ENCODE data around the gene HDAC8. TPM values are rescaled to one million over a fixed set of nuclear protein-coding genes. Genes with fewer than 3 reads are reported as not detected.
"Not testable (repeated sequence)": the region's sequence is repeated elsewhere in the genome, so short reads cannot be mapped to it uniquely, and the experiment has no call there.

The HDAC8 gene
- total RNA-seq, 1 experiment from 2014 or later = 26.7 TPM

DNA sequence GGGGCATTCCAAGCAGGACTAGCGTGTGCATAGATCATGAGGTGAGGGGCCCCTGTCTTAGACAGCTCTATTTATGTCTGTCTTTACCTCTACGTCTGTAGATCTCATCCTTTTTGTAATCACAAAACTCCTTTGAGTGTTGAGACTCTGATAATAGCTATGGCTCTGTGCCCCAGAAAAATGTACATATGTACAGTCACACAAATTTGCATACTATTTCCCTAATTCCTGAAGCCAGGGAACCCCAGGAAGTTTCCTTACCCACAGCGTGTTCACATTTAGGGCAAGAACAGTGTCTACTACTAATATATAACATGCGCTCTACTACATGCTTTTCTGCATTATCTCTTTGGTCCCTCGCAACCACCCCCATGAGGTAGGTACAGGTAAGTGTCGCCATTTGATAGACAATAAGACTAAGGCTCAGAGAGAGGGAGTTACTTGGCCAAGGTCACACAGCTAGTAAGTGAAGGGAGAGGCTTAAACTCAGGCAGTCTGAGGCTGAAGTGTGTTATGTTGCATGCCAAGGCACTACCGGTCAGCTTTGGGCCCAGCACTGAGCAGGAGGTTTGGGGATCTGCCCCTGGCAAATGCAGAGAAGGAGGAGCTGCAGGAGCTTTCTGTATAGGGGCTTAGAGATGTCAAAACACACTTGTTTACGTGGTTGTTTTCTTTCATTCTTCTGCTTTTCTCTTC lies 245.9 kb downstream of the HDAC8 start:
- intact Hi-C loops (cut with micrococcal nuclease) = no loop called here
- TF ChIP-seq, protein P1, sequence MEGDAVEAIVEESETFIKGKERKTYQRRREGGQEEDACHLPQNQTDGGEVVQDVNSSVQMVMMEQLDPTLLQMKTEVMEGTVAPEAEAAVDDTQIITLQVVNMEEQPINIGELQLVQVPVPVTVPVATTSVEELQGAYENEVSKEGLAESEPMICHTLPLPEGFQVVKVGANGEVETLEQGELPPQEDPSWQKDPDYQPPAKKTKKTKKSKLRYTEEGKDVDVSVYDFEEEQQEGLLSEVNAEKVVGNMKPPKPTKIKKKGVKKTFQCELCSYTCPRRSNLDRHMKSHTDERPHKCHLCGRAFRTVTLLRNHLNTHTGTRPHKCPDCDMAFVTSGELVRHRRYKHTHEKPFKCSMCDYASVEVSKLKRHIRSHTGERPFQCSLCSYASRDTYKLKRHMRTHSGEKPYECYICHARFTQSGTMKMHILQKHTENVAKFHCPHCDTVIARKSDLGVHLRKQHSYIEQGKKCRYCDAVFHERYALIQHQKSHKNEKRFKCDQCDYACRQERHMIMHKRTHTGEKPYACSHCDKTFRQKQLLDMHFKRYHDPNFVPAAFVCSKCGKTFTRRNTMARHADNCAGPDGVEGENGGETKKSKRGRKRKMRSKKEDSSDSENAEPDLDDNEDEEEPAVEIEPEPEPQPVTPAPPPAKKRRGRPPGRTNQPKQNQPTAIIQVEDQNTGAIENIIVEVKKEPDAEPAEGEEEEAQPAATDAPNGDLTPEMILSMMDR (IDR thresholded peaks at IDR 0.05; ENCODE audit: unreplicated experiment) = no peak
- Mint-ChIP-seq H3K36me3 (ENCODE audit: insufficient read depth, unreplicated experiment) (peaks cover 13% of the 10 kb centered on the region), H3K27me3 (ENCODE audit: insufficient read depth, unreplicated experiment) (peaks cover 70% of the 10 kb centered on the region), H3K4me3 (ENCODE audit: unreplicated experiment) (no peak overlapping the region), H3K27ac (ENCODE audit: low read depth, unreplicated experiment) (no peak overlapping the region), H3K4me1 (ENCODE audit: insufficient read depth, unreplicated experiment) (no peaks in the 10 kb centered on the region), H3K9me3 (ENCODE audit: unreplicated experiment) (no peaks in the 10 kb centered on the region)
- ChIA-PET CTCF (interaction anchor here (0.5 kb wide), 1 partner anchor 384 kb away, joined by 3 read pairs; no protein-coding TSS in a partner anchor), POLR2A (no interaction called here)
- DNase-seq (ENCODE audit: unreplicated experiment) = no peak
- BruUV-seq (replicated peaks) = no TSS peak

DNA sequence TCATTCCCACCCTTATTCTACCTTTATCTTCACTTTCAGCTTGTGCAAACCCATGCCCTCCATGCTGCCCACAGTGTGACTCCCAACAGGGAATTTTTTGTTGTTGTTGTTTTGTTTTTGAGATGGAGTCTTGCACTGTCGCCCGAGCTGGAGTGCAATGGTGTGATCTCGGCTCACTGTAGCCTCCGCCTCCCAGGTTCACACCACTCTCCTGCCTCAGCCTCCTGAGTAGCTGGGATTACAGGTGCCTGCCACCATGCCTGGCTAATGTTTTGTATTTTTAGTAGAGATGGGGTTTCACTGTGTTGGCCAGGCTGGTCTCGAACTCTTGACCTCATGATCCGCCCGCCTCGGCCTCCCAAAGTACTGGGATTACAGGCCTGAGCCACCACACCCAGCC lies 253.0 kb downstream of the HDAC8 start:
- BruUV-seq (replicated peaks); H3K4me3 Mint-ChIP-seq (ENCODE audit: unreplicated experiment); H3K36me3 Mint-ChIP-seq (ENCODE audit: insufficient read depth, unreplicated experiment); H3K27ac Mint-ChIP-seq (ENCODE audit: low read depth, unreplicated experiment); H3K4me1 Mint-ChIP-seq (ENCODE audit: insufficient read depth, unreplicated experiment); DNase-seq (ENCODE audit: unreplicated experiment); intact Hi-C loops (cut with micrococcal nuclease); H3K9me3 Mint-ChIP-seq (ENCODE audit: unreplicated experiment): not testable (repeated sequence)
- CTCF ChIA-PET = interaction anchor here (0.6 to 0.9 kb wide), 3 partner anchors 16 to 73 kb away, joined by 3 to 4 read pairs (median 4); no protein-coding TSS in a partner anchor
- POLR2A ChIA-PET = interaction anchor here (0.8 kb wide), 1 partner anchor 143 kb away, joined by 3 read pairs; no protein-coding TSS in a partner anchor
- peaks cover 77% of the 10 kb centered on the region for H3K27me3 Mint-ChIP-seq (ENCODE audit: insufficient read depth, unreplicated experiment)

DNA sequence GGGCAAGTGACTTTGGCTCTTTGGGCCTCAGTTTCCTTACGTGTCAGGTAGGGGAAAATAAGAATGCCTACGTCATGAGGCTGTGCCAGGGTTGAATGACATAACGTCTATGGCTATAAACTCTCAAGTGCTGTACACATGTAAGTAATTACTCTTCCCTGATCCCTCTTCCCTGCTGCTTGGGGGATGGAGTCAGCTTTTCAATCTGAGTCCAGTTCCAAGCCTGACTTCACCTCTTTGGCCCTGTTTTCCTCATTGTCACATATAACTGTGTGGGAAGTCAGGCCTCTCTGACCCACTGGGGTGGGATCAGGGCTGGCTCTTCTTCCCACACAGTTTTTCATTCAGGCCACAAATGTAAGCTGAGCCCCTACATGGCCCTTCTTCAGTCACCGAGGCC lies 255.5 kb downstream of the HDAC8 start:
- Mint-ChIP-seq H3K9me3 (ENCODE audit: unreplicated experiment) (no peaks in the 10 kb centered on the region), H3K36me3 (ENCODE audit: insufficient read depth, unreplicated experiment) (no peaks in the 10 kb centered on the region), H3K27me3 (ENCODE audit: insufficient read depth, unreplicated experiment) (peaks cover 72% of the 10 kb centered on the region), H3K27ac (ENCODE audit: low read depth, unreplicated experiment) (no peak overlapping the region), H3K4me1 (ENCODE audit: insufficient read depth, unreplicated experiment) (peaks cover 6% of the 10 kb centered on the region), H3K4me3 (ENCODE audit: unreplicated experiment) (no peak overlapping the region)
- intact Hi-C loops (cut with micrococcal nuclease) = no loop called here
- TF ChIP-seq, protein P1 (IDR thresholded peaks at IDR 0.05; ENCODE audit: unreplicated experiment) = no peak
- CTCF ChIA-PET = interaction anchor here (0.6 to 1.0 kb wide), 2 partner anchors 40 to 254 kb away, joined by 3 to 4 read pairs; partner anchors contain the start of gene RPS4X
- POLR2A ChIA-PET = interaction anchor here (0.7 kb wide), 1 partner anchor 508 kb away, joined by 3 read pairs; no protein-coding TSS in a partner anchor
- BruUV-seq (replicated peaks) = no TSS peak
- DNase-seq (ENCODE audit: unreplicated experiment) = no peak

DNA sequence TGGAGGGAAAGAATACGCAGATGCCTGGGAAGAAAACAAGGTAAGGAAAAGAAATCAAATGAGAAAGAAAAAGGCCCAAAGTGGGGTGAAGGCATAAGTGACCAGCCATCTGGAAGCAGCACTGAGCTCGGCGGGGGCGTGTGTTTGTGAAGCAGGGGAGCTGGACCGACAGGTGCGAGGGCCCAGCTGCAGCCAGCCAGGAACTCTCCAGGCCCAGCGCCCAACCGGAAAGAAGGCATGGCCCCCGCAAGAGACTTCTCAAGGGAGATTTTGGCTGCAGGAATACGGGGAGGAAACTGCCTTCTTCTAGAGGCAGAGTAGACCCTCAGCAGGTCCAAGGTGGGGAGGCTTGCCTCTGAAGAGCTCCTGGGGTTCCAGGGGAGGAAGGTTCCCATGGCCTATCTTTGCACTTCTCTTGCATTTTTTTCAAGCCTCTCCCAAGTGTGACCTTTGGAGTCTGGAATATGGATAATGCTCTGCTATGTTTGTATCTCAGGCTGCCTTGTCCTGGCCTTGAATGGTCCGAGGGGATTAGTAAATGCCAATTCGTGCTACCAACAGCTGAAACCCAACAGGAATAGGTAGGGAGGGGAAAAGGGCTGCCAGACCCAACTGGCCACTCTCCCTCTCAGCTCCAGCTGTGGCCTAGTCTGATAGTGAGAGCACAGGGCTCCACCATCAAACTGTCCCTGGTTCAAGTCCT lies 256.1 kb downstream of the HDAC8 start:
- Mint-ChIP-seq H3K9me3 (ENCODE audit: unreplicated experiment) (no peaks in the 10 kb centered on the region), H3K36me3 (ENCODE audit: insufficient read depth, unreplicated experiment) (no peaks in the 10 kb centered on the region), H3K4me1 (ENCODE audit: insufficient read depth, unreplicated experiment) (peaks cover 6% of the 10 kb centered on the region), H3K27me3 (ENCODE audit: insufficient read depth, unreplicated experiment) (peaks cover 68% of the 10 kb centered on the region), H3K27ac (ENCODE audit: low read depth, unreplicated experiment) (no peak overlapping the region), H3K4me3 (ENCODE audit: unreplicated experiment) (no peak overlapping the region)
- intact Hi-C loops (cut with micrococcal nuclease) = no loop called here
- CTCF ChIA-PET = interaction anchor here (0.6 to 1.0 kb wide), 2 partner anchors 40 to 255 kb away, joined by 3 to 4 read pairs; partner anchors contain the start of gene RPS4X
- DNase-seq (ENCODE audit: unreplicated experiment) = no peak
- POLR2A ChIA-PET = interaction anchor here (0.7 kb wide), 1 partner anchor 507 kb away, joined by 3 read pairs; no protein-coding TSS in a partner anchor
- TF ChIP-seq, protein P1 (IDR thresholded peaks at IDR 0.05; ENCODE audit: unreplicated experiment) = no peak
- no TSS peak for BruUV-seq (replicated peaks)
